ENCODE measurements around the gene TICRR. TPM values are rescaled to one million over a fixed set of nuclear protein-coding genes. Genes with fewer than 3 reads are reported as not detected.
"Not testable (repeated sequence)": the region's sequence is repeated elsewhere in the genome, so short reads cannot be mapped to it uniquely, and the experiment has no call there.

Gene TICRR, protein sequence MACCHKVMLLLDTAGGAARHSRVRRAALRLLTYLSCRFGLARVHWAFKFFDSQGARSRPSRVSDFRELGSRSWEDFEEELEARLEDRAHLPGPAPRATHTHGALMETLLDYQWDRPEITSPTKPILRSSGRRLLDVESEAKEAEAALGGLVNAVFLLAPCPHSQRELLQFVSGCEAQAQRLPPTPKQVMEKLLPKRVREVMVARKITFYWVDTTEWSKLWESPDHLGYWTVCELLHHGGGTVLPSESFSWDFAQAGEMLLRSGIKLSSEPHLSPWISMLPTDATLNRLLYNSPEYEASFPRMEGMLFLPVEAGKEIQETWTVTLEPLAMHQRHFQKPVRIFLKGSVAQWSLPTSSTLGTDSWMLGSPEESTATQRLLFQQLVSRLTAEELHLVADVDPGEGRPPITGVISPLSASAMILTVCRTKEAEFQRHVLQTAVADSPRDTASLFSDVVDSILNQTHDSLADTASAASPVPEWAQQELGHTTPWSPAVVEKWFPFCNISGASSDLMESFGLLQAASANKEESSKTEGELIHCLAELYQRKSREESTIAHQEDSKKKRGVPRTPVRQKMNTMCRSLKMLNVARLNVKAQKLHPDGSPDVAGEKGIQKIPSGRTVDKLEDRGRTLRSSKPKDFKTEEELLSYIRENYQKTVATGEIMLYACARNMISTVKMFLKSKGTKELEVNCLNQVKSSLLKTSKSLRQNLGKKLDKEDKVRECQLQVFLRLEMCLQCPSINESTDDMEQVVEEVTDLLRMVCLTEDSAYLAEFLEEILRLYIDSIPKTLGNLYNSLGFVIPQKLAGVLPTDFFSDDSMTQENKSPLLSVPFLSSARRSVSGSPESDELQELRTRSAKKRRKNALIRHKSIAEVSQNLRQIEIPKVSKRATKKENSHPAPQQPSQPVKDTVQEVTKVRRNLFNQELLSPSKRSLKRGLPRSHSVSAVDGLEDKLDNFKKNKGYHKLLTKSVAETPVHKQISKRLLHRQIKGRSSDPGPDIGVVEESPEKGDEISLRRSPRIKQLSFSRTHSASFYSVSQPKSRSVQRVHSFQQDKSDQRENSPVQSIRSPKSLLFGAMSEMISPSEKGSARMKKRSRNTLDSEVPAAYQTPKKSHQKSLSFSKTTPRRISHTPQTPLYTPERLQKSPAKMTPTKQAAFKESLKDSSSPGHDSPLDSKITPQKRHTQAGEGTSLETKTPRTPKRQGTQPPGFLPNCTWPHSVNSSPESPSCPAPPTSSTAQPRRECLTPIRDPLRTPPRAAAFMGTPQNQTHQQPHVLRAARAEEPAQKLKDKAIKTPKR (N-terminal part only)
- 9.0 and 11.7 TPM in 2 replicates for total RNA-seq (2014; rRNA removed; shearing (Covaris generic))

DNA sequence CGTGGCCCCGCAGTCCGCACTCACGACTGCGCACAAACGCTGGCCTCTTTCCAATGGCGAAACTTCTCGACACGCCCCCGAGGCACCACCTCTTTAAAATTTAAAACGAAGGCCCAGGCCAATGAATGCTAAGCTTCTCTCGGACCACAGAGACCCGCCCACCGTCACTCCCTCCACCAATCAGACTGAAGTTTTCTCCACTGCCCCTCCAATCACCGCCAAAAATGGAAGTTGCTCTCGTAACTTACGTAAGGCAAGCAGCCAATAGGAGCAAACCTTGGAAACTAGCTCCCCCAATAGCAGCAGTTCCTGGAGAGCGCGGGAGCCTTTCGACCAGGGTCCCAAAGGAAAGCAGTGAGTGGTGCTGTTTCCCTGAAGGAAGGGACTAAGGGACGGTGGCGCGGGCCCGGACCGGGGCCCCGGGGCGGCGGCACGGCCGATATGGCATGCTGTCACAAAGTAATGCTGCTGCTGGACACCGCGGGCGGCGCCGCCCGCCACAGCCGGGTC lies at the start of gene TICRR:
Gene TICRR (plus strand): TSS at position 324 of the 510 bp plus-strand sequence. CDS start 118 bp downstream, at position 442.
- DNase-seq (ENCODE audit: low read depth) = peak; percentile 100

DNA sequence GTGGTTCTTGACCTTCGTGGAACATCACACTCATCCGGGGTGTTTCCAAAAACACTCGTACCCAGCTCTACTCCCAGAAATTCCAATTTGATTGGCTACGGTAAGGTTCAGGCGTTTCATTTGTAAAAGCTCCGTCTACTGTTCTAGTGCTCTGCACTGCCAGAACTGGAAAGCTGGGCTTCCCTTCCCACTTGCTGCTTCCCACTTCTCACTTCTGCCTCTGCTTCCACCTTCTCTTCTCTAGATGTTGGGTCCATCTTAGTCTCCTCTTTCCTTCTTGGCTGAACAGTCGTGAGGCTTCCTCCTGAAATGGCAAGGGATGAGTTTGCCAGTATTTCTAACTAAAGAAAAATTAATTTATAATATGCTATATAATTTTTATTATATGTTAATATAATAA lies 49.1 kb upstream of the TICRR start:
- no peak for DNase-seq (ENCODE audit: low read depth)

DNA sequence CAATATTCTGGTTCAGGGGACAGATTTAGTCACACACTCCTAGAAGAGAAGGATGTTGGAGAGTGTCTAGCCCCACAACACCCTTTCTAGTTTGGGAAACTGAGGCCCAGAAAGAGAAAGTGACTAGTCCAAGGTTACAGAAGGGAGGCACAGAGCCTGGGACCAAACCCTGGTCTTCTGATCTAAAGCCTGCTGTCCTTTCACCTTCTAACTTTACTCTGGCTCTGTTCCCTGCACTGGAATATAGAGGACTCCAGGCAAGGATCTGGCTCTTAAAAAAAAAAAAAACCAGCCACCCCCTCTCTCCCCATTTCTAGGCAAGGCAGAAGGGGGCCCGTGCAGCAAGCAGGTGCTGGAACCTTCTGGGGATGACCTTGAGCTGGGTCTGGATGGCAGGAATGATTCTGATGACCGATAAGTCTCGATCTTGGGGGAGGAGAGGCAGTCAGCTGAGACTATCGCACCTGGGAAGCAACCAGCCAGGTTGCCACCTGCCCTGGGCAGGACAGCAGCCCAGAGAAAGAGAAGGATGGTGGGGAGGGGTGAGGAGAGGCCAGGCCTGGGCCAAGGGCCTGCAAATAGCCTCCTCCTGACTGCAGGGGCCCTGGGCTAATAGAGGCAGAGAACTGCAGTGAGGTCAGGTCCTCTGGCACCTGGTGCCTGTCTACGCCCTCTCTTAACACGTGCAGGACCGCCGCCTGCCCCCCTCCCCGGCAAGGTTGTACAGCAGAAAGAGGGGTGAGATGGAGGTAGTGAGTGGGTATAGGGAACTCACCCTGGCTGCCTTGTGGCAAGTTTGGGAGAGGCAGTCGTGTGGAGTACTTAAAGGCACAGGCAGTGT lies 48.4 kb upstream of the TICRR start:
- DNase-seq (ENCODE audit: low read depth) = no peak

DNA sequence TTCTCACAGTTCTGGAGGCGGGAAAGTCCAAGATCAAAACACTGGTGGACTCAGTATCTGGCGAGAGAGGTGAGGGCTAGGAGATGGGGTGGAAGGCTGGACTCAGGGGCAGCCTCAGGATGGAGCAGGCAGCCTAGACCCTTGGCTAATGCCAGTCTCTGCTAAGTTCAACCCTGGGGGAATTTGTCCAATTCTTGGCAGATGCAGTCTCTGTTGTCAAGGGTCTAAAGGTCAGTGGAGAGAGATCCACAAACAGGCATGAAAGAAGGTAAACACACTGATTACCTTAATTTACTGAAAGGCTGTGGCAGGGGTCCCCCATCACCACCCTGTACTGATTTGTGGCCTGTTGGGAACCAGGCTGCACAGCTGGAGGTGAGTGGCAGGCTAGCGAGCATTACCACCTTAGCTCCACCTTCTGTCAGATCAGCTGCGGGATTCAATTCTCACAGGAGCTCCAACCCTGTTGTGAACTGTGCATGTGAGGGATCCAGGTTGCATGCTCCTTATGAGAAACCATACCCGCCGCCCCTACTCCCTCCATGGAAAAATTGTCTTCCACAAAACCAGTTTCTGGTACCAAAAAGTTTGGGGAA lies 46.4 kb upstream of the TICRR start:
- no peak for DNase-seq (ENCODE audit: low read depth)

DNA sequence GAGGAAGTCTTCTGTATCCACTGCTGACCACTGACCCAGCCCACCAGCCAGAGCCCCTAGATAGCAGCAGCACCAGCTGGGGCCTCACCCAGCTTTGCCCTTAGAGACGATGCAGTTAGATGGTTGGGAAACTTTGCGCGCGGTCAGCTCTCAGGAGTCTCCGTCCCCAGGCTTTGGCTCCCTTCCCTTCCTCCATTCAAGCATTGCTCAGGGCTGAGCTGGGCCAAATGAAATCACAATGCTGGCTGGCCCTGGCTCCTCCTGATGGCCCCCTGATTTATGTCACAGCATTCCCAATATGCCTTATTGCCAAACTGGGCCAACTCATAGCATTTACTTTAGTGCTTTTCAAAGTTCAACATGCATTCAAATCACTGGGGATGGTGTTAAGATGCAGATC lies 44.3 kb upstream of the TICRR start:
- no peak for DNase-seq (ENCODE audit: low read depth)

DNA sequence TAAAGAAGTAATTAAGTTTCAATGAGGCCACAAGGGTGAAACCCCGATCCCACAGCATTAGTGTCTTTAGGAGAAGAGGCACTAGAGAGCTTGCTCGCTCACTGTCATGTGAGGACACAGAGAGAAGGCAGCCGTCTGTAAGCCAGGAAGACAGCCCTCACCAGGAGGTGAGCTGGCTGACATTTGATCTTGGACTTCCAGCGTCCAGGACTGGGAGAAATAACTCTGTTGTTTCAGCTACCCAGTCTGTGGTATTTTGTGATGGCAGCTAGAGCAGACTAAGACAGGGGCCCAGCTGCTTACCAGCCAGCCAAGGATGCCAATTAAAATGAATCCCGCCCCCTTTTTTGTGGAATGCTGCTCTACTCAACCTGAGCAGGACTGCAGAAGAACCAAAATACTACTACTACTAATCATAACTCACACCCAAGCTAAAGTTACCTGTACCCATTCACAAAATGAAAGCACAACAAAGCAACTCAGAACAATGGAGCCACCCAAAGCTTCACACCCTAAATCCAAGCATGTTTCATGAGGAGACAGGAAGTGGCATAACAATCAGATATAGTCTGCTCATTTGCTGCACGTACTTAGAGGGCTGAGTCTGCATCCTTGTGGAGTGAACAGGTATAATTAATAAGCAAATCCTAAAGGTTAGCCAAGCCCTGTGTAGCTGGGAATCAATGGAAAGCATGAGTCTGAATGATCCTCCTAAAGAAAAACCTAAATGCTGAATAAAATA lies 43.3 kb upstream of the TICRR start:
- DNase-seq (ENCODE audit: low read depth) = no peak

DNA sequence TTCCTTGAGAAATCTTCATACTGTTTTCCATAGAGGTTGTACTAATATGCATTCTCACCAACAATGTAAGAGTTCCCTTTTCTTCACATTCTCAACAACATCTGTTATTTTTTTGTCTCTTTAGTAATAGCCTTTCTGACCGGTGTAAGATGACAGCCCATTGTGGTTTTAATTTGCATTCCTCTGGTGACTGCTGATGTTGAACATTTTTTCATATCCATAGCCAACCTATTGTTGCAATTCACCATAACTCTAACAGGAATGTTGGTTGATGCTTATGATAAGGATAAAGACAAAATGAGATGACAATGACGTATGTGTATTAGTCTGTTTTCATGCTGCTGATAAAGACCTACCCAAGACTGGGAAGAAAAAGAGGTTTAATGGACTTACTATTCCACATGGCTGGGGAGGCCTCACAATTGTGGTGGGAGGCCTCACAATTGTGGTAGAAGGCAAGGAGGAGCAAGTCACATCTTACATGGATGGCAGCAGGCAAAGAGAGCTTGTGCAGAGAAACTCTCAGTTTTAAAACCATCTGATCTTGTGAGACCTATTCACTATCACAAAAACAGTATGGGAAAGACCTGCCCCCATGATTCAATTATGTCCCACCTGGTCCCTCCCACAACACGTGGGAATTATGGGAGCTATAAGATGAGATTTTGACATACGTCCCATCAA lies 41.3 kb upstream of the TICRR start:
- DNase-seq (ENCODE audit: low read depth) = peak; percentile 4

DNA sequence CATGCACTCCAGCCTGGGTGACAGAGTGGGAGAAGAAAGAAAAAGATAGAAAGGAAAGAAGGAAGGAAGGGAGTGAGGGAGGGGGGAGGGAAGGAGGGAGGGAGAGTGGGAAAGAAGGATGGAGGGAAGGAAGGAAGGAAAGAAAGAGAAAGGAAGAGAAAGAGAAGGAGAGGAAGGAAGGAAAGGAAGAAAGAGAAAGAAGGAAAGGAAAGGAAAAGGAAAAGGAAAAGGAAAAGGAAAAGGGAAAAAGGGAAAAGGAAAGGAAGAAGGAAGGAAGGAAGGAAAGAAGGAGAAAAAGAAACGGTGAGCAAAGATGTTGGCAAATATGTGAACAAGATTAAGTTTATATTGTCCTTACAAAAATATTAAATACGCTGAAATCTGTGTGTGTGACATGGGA lies 36.2 kb upstream of the TICRR start:
- no peak for DNase-seq (ENCODE audit: low read depth)

DNA sequence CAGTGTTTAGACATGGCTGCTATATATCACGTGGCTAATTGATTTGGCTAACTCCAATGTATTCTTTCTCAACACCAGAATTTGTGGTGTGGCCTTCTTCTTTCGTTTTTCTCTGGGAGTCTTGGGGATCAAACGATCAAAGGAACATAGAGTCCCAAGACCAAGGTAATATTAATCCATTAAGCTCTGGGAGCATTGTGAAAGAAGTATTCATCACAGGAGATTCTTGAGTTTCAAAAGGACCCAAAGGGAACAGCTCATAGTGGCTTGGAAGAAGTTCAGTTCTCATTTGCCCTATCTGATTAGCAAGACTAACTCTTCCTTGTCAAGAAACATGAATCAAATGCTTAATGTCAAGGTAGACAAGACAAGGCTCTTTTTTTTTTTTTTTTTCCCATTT lies 32.9 kb upstream of the TICRR start:
- DNase-seq (ENCODE audit: low read depth) = no peak

DNA sequence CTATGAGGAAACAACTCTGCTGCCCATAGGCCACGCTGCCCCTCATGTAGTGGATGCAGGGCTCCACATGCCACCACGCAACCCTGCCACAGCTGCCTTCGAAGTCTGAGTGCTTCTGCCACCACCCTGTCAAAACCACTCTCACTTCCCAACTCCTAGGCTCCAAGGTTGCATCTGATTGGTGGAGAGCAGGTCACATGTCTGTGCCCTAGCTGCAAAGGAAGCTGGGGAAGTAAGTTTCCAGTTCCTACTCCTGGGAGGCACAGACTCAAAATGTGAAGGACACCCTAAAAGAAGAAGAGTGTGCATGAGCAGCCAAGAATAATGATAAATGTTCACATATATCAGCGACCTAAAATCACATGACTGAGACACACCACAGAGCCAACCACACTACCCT lies 31.9 kb upstream of the TICRR start:
- DNase-seq (ENCODE audit: low read depth) = no peak

DNA sequence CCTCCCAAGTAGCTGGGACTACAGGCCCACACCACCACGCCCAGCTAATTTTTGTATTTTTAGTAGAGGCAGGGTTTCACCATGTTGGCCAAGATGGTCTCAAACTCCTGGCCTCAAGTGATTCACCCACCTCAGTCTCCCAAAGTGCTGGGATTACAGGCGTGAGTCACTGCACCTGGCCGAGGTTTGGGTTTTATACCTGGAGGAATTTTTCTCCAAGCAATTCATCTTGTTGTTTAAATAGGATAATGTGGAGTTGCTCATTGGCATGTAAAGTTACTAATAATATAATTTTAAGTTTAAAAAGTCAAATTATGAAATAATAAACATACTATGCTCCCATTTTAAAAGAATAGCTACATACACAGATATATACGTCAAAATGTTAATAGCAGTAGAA lies 26.1 kb upstream of the TICRR start:
- not testable (repeated sequence) for DNase-seq (ENCODE audit: low read depth)

DNA sequence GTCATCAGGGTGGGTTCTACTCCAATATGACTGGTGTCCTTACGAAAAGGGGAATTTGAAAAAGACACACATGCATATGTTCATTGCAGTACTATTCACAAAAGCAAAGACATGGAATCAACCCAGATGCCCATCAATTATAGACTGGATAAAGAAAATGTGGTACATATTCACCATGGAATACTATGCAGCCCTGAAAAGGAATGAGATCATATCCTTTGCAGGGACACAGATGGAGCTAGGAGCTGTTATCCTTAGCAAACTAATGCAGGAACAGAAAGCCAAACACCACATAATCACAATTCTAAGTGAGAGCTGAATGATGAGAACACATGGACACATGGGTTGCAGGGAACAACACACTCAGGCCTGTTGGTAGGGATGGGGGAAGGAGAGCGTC lies 24.8 kb upstream of the TICRR start:
- DNase-seq (ENCODE audit: low read depth) = no peak

DNA sequence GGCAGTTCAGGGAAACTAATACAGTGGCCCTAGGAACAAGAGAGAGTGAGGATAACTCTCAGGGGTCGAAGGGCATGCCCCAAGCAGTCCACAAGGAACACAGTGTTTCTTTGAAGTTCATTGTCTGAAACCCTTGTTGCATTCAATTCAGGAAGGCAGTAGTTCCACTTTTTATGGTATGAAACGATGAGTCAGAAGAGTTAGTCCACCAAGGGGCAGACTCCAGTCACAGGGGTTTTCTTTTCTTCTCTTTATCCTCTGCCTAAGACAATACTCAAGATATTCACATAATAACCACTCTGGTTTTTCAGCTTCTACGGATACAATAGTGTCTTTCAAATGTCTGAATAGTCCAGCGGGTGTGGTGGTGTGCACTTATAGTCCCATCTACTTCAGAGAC lies 23.7 kb upstream of the TICRR start:
- no peak for DNase-seq (ENCODE audit: low read depth)

DNA sequence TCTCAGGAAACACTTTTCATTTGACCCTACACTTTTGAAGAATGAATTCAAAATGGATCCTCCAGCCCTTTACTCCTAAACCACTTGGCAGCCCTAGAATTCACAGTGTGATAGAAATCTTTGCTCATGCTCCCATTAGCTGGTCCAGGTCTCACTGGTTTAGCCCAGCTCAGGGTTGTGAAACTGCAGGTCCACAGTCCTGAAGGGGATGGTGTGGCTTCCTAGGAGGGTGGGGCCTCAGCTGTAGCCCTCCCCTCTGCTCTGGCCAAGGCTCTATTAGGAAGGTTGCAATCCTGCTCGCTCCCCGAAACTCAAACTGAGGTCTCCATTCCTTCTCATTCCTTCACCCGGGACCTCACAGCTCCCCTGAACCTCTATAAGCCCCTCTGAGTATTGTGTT lies 21.6 kb upstream of the TICRR start:
- DNase-seq (ENCODE audit: low read depth) = no peak

DNA sequence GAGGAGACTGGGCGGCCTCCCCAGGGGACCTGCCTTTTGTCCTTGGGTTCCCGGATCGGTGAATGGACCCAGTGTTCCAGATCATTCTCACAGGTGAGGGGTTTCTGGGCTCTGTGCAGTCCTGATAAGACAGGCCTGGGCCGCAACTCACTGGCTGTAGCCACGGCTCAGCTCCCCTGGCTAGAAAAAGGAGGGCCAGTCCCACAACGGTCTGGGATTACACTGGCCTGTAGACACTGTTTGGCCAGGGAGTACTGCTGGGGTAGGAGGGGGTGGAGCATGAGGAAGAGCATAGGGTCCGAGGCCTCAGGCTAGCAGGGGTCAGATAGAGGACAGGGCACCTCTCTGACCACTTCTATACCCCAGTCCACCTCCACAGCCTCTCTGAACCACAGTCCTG lies 21.0 kb upstream of the TICRR start:
- DNase-seq (ENCODE audit: low read depth) = no peak

DNA sequence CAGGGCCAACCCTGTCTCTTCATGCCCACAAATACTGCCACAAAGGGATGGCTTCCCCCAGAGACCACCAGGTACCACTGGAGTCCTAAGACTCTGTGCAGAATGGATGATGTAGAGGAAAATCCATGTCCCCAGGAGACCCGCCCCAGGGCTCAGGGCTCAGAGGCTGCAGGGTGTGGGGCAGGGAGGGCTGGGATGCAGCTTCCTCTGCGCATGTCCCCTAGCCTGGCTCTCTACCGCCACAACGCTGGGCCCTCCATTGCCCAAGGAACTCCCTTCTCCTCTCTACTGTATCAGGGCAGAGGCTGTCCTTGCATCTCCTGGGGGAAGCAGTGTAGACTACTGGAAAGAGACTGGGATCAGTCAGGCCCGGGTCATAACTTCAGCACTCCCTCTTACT lies 19.5 kb upstream of the TICRR start:
- DNase-seq (ENCODE audit: low read depth) = no peak

DNA sequence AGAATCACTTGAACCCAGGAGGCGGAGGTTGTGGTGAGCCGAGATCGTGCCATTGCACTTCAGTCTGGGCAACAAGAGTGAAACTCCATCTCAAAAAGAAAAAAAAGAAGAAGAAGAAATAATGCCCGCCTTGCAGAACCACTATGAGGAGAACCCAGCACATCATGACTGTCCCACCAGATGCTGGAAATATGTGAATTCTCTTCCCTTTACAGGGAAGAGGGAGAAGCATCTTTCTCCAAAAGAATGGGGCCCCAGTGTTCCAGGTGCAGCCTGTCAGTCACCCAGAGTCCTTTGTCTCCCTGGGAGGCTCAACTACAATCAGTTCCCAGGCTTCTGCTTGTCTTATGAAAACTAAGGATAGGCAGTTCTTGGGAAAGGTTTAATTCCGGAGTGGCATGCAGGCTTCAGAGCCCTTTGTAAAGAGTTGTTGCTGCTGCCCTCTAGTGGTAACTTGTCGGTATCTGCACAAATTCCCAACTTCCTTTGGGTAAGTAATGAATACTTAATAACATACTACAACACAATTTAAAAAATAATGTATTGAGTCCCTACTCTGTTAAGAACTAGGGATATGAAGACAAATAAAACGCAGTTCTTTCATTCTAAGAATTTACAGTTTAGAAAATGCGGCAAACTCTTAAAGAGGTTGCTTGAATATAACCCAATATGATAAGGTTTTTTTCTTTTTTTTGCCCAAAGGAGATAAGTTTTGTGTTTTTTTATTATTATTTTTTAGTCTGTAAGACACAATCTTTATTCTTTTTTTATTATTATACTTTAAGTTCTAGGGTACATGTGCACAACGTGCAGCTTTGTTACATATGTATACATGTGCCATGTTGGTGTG lies 18.6 kb upstream of the TICRR start:
- peak; percentile 69 for DNase-seq (ENCODE audit: low read depth)

DNA sequence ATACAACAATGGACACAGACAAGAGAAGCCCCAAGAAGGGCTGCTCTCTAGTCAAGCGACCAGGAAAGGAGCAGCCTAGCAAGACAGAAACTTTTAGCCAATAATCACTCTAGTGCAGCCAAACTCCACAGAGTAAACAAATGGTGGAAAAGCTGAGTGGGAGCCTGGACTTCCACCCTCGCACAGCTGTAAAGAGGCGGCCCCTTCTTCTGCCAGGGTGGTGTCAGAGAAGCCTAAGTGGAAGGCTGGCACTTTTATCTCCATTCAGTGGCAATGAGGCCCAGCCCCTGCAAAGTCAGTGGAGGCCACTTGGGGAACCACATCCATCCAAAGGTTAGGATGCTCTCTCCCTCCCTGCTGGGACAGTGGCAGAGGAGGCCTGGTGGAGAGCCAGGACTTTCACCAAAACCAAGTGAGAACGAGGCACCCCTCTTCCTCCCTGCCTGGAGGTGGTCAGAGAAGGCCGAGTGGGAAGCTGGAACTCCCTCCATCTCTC lies 15.5 kb upstream of the TICRR start:
- no peak for DNase-seq (ENCODE audit: low read depth)

Data from RPMI7951 (cell line).